NB4 (cell line): Measurements from ENCODE around the gene GARIN5B.
A peak's percentile ranks its signal among the peaks of the same experiment; 100 is the strongest.

Experiments used
- DNase-seq: peaks from one replicate; pipeline ENCODE4 v3.0.0; 2010; ENCODE audit warnings: low read depth
- H3K4me3 ChIP-seq: one replicate; pipeline ENCODE4 v1.5.1; 2011; ENCODE audit warnings: mild to moderate bottlenecking, low read depth, low read length, moderate library complexity
- CTCF ChIP-seq: IDR thresholded peaks from one replicate; pipeline ENCODE4 v1.5.1; 2012; ENCODE audit warnings: low read depth, low read length
- MAX ChIP-seq: IDR thresholded peaks from 2 replicates; pipeline ENCODE4 v1.6.1; 2011; ENCODE audit warnings: low read depth, low read length
- MYC ChIP-seq: IDR thresholded peaks from 2 replicates; pipeline ENCODE4 v1.6.1; 2011; ENCODE audit warnings: low read depth, low read length
- POLR2A ChIP-seq: IDR thresholded peaks from 2 replicates; pipeline ENCODE4 v1.6.1; 2011; ENCODE audit warnings: mild to moderate bottlenecking; ENCODE audit not compliant: insufficient read length; ENCODE audit errors: extremely low read depth

The GARIN5B gene

GRCh38 chr19:55389386-55390317 is 26.6 kb upstream of the GARIN5B start:
- no peak for DNase-seq
- TF ChIP-seq MYC (no peak), POLR2A (no peak), MAX (no peak), CTCF (no peak)
- no peak overlapping the region for H3K4me3 ChIP-seq

GRCh38 chr19:55387736-55388497 is 24.9 kb upstream of the GARIN5B start:
- H3K4me3 ChIP-seq = peak overlapping the region; percentile 95
- TF ChIP-seq MYC = no peak
- TF ChIP-seq MAX = no peak
- TF ChIP-seq CTCF = no peak
- TF ChIP-seq POLR2A = no peak
- no peak for DNase-seq

GRCh38 chr19:55386493-55386971 is 23.5 kb upstream of the GARIN5B start:
- TF ChIP-seq MAX = no peak
- TF ChIP-seq POLR2A = no peak
- TF ChIP-seq MYC = no peak
- TF ChIP-seq CTCF = no peak
- no peak for DNase-seq
- peak overlapping the region; percentile 95 for H3K4me3 ChIP-seq

- DNase-seq = peak; percentile 95
- H3K4me3 ChIP-seq = peak within 1 kb of the TSS; percentile 95
- TF ChIP-seq MAX (peak; percentile 38; the same call in 1 of the 2 replicates), POLR2A (peak; percentile 97), CTCF (no peak), MYC (peak; percentile 68; the same call in 1 of the 2 replicates)
Observed at GRCh38 chr19:55385724-55386492, 22.8 kb upstream of the GARIN5B start, which contains the start of gene RPL28. RPL28 (plus strand) TSS chr19:55385932; CDS start chr19:55386358, 426 bp downstream.
